ENCODE measurements around the gene SLC3A2.

DNA sequence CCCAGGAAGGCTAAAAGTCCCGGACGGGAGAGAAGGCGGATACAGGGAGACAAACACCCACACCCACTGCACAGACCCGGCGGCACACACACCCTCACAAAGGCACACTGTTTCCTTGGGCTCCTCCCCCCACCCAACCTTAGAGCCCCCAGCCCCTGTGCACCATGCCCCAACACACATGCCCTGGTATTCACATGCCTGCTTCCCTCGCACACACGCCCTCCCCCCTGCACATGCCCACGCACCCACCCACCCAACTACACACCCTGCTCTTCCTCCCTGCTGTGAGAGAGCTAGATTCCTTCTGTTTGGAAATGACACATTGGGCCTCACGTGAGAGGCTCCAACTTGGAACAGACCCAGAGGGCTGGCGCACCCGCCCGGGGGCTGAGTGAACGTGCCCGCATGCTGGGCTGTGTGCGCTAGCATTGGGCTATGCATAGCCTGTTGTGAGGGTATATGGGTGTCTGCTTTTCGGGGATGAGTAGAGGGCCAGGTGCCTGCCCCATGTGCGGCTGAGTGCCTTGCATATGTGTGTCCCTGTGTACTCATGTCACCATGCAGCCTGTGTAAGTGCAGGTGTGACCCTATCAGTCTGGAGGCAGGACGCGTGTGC is 41.0 kb downstream of the SLC3A2 start:
- TF ChIP-seq, protein P1, sequence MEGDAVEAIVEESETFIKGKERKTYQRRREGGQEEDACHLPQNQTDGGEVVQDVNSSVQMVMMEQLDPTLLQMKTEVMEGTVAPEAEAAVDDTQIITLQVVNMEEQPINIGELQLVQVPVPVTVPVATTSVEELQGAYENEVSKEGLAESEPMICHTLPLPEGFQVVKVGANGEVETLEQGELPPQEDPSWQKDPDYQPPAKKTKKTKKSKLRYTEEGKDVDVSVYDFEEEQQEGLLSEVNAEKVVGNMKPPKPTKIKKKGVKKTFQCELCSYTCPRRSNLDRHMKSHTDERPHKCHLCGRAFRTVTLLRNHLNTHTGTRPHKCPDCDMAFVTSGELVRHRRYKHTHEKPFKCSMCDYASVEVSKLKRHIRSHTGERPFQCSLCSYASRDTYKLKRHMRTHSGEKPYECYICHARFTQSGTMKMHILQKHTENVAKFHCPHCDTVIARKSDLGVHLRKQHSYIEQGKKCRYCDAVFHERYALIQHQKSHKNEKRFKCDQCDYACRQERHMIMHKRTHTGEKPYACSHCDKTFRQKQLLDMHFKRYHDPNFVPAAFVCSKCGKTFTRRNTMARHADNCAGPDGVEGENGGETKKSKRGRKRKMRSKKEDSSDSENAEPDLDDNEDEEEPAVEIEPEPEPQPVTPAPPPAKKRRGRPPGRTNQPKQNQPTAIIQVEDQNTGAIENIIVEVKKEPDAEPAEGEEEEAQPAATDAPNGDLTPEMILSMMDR (conservative IDR thresholded peaks at IDR 0.05 in 1 of 2, IDR thresholded peaks at IDR 0.05 in 1 of 2; ENCODE audit: low read depth in 1 of 2, low read length in 2 of 2), result no peak
- TF ChIP-seq EZH2 (IDR thresholded peaks at IDR 0.05; ENCODE audit: low read length, missing control alignments), result no peak

All from fibroblast of lung (primary cell).